ENCODE data around the gene ARAP2. TPM values are rescaled to one million over a fixed set of nuclear protein-coding genes. Genes with fewer than 3 reads are reported as not detected.
"Not testable (repeated sequence)": the region's sequence is repeated elsewhere in the genome, so short reads cannot be mapped to it uniquely, and the experiment has no call there.

Gene ARAP2
- total and polyA plus RNA-seq, 9 of the 15 experiments (the other 6 are each of a cell fraction or from before 2014, with no cell fraction given) = 0.03 to 0.35 (median 0.11) TPM; not detected in 4

DNA sequence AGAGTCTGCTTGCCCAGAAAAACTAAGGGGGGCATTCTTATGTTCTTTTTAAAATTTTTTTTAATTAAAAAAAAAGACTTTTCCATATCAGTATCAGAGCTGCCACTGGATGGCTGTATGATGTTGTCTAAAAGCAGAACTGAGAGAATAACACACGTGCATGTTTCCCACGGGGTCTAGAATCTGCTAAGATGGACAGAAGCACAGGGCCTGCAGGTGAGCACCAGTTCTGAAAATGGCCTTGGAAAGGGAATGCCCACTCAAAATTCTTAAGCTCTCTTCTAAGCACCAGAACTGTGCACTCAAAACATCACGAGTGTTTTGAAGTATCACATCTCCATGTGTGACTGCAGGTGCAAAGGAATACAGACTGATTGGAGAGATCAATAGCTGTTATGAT is 61.1 kb downstream of the ARAP2 start (continued):
- TF ChIP-seq, protein P1, sequence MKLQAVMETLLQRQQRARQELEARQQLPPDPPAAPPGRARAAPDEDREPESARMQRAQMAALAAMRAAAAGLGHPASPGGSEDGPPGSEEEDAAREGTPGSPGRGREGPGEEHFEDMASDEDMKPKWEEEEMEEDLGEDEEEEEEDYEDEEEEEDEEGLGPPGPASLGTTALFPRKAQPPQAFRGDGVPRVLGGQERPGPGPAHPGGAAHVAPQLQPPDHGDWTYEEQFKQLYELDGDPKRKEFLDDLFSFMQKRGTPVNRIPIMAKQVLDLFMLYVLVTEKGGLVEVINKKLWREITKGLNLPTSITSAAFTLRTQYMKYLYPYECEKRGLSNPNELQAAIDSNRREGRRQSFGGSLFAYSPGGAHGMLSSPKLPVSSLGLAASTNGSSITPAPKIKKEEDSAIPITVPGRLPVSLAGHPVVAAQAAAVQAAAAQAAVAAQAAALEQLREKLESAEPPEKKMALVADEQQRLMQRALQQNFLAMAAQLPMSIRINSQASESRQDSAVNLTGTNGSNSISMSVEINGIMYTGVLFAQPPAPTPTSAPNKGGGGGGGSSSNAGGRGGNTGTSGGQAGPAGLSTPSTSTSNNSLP (IDR thresholded peaks at IDR 0.05; ENCODE audit: borderline replicate concordance, low read depth, low read length) = no peak
- no peak for TF ChIP-seq NFIX (CRISPR knock-in tag; IDR thresholded peaks at IDR 0.05; ENCODE audit: low read depth)

DNA sequence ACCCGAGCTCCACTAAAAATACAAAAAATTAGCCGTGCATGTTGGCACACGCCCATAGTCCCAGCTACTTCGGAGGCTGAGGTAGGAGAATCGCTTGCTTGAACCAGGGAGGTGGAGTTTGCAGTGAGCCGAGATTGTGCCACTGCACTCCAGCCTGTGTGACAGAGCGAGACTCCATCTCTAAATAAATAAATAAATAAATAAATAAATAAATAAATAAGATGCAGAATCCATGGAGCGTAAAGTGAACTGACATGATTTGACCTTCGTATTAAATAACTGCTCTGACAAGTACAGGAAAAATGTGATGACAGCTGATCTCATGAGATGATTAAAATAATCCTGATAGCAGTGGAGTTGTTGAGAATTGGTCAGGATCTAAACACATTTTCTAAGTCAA is 62.0 kb downstream of the ARAP2 start:
- H4K20me1 ChIP-seq (replicated peaks; ENCODE audit: control insufficient read depth, insufficient read depth, low read length); H3K9ac ChIP-seq (ENCODE audit: insufficient read depth in 1 of 2, low read depth in 2 of 2, low read length in 2 of 2); H3K36me3 ChIP-seq (ENCODE audit: control insufficient read depth, insufficient read depth, low read length); CTCF ChIA-PET (ENCODE audit: low intra/inter-chr PET ratio); H3K4me2 ChIP-seq (ENCODE audit: insufficient read depth, low read length); ATAC-seq; H3K9me1 ChIP-seq (ENCODE audit: control insufficient read depth, insufficient read depth, low read length); POLR2A ChIA-PET; in situ Hi-C loops (cut with MboI); H3K27me3 ChIP-seq (ENCODE audit: control insufficient read depth in 2 of 2, insufficient read depth in 2 of 2, low read length in 2 of 2); H3K27ac ChIP-seq (ENCODE audit: extremely low read depth, low read depth, low read length); H3K79me2 ChIP-seq (ENCODE audit: control insufficient read depth, insufficient read depth, low read length); H3K9me3 ChIP-seq (replicated peaks; ENCODE audit: control insufficient read depth, insufficient read depth, low read depth, low read length); BruUV-seq (replicated peaks); FAIRE-seq; intact Hi-C loops (cut with micrococcal nuclease); H3K4me3 ChIP-seq; DNase-seq (ENCODE audit: extremely low read depth in 1 of 4, low spot score in 3 of 4); H3K4me1 ChIP-seq (replicated peaks in 1 of 2; ENCODE audit: control insufficient read depth in 2 of 2, insufficient read depth in 2 of 2, low read length in 2 of 2); H2AFZ ChIP-seq (ENCODE audit: low read depth, low read length): not testable (repeated sequence)
- under 1% methylated on average over 9 of the region's 9 CpGs for WGBS (ENCODE audit: insufficient coverage, low coverage, missing lambda C conversion rate)

DNA sequence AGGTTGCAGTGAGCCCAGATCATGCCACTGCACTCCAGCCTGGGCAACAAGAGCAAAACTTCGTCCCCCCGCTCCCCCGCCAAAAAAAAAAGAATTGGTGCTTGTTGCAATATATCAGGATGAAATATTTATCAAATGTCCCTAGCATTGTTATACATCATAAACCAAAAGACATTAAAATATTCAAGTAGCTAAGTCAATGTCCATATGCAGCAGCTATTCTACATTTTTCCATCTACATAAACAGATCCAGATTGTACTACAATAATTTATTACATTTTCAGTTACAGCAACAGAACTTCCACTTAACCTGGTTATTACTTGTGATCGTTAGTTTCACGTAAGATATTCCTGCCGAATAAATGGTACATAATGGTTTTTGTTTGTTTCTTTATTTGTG is 64.1 kb downstream of the ARAP2 start:
- FAIRE-seq (no peak), DNase-seq (ENCODE audit: extremely low read depth in 1 of 4, low spot score in 3 of 4) (no peak), ATAC-seq (no peak)
- H3K9me1 ChIP-seq (ENCODE audit: control insufficient read depth, insufficient read depth, low read length) = no peaks in the 10 kb centered on the region
- no TSS peak for BruUV-seq (replicated peaks)
- ChIA-PET CTCF (ENCODE audit: low intra/inter-chr PET ratio) (no interaction called here), POLR2A (no interaction called here)
- H3K4me1 ChIP-seq (replicated peaks in 1 of 2; ENCODE audit: control insufficient read depth in 2 of 2, insufficient read depth in 2 of 2, low read length in 2 of 2) = no peaks in the 10 kb centered on the region
- H3K4me3 ChIP-seq = no peak overlapping the region
- no peaks in the 10 kb centered on the region for H3K79me2 ChIP-seq (ENCODE audit: control insufficient read depth, insufficient read depth, low read length)
- no peaks in the 10 kb centered on the region for H4K20me1 ChIP-seq (replicated peaks; ENCODE audit: control insufficient read depth, insufficient read depth, low read length)
- no peak overlapping the region for H3K4me2 ChIP-seq (ENCODE audit: insufficient read depth, low read length)
- intact Hi-C loops (cut with micrococcal nuclease) = no loop called here
- no peaks in the 10 kb centered on the region for H3K9me3 ChIP-seq (replicated peaks; ENCODE audit: control insufficient read depth, insufficient read depth, low read depth, low read length)
- no peak overlapping the region for H3K9ac ChIP-seq (ENCODE audit: insufficient read depth in 1 of 2, low read depth in 2 of 2, low read length in 2 of 2)
- H3K36me3 ChIP-seq (ENCODE audit: control insufficient read depth, insufficient read depth, low read length) = no peaks in the 10 kb centered on the region
- WGBS (ENCODE audit: insufficient coverage, low coverage, missing lambda C conversion rate) = 0% methylated on average over 6 of the region's 6 CpGs
- no peaks in the 10 kb centered on the region for H3K27me3 ChIP-seq (ENCODE audit: control insufficient read depth in 2 of 2, insufficient read depth in 2 of 2, low read length in 2 of 2)
- H2AFZ ChIP-seq (ENCODE audit: low read depth, low read length) = no peak overlapping the region
- in situ Hi-C loops (cut with MboI) = no loop called here
- no peak overlapping the region for H3K27ac ChIP-seq (ENCODE audit: extremely low read depth, low read depth, low read length)
- TF ChIP-seq KLF10 (CRISPR knock-in tag; IDR thresholded peaks at IDR 0.05) = no peak
- no peak for TF ChIP-seq TFAM (CRISPR knock-in tag; conservative IDR thresholded peaks at IDR 0.05)
- TF ChIP-seq SIRT6 (IDR thresholded peaks at IDR 0.05; ENCODE audit: low read depth, low read length) = no peak
- TF ChIP-seq E2F3 (CRISPR knock-in tag; IDR thresholded peaks at IDR 0.05) = no peak
- TF ChIP-seq THRAP3 (IDR thresholded peaks at IDR 0.05; ENCODE audit: borderline replicate concordance) = no peak
- no peak for TF ChIP-seq ZNF696 (CRISPR knock-in tag; conservative IDR thresholded peaks at IDR 0.05)
- no peak for TF ChIP-seq ZZZ3 (IDR thresholded peaks at IDR 0.05)
- TF ChIP-seq ZNF717 (CRISPR knock-in tag; IDR thresholded peaks at IDR 0.05) = no peak
- TF ChIP-seq PTTG1 (tag; IDR thresholded peaks at IDR 0.05; ENCODE audit: low read depth) = no peak
- no peak for TF ChIP-seq RBM34 (IDR thresholded peaks at IDR 0.05; ENCODE audit: borderline replicate concordance, insufficient read depth, low read length)
- TF ChIP-seq RBM25 (IDR thresholded peaks at IDR 0.05; ENCODE audit: low read depth, low read length, severe bottlenecking) = no peak
